RCC 7860 (cell line): Measurements from ENCODE around the gene ATP8A2.
A peak's percentile ranks its signal among the peaks of the same experiment; 100 is the strongest.

Experiments
- DNase-seq: peaks from one replicate; pipeline ENCODE4 v3.0.0-alpha.2; 2015; ENCODE audit warnings: low spot score
- FAIRE-seq: peaks from 2 replicates; lab custom pipeline; 2012; peaks lifted over from hg19 to GRCh38; lab: Jason Lieb, UNC

Gene ATP8A2

GRCh38 chr13:26019881-26020870, 648.4 kb downstream of the ATP8A2 start:
- peak; percentile 99 for DNase-seq
- peak; percentile 98 for FAIRE-seq

GRCh38 chr13:26020891-26021290, 649.1 kb downstream of the ATP8A2 start:
- DNase-seq (no peak), FAIRE-seq (no peak)

- FAIRE-seq (no peak), DNase-seq (peak; percentile 17)
Measured at GRCh38 chr13:26021516-26021915, 649.7 kb downstream of the ATP8A2 start.

- no peak for FAIRE-seq
- DNase-seq = no peak
Measured at GRCh38 chr13:26021956-26022355, 650.2 kb downstream of the ATP8A2 start.

GRCh38 chr13:26022538-26023292, 650.9 kb downstream of the ATP8A2 start:
- FAIRE-seq (peak; percentile 97), DNase-seq (peak; percentile 99)

GRCh38 chr13:26024558-26024957, 652.8 kb downstream of the ATP8A2 start:
- no peak for FAIRE-seq

GRCh38 chr13:26025196-26025595, 653.4 kb downstream of the ATP8A2 start:
- FAIRE-seq = no peak
- no peak for DNase-seq

More at GRCh38 chr13:26024558-26024957, 652.8 kb downstream of the ATP8A2 start:
- no peak for DNase-seq

GRCh38 chr13:26025771-26026170, 654.0 kb downstream of the ATP8A2 start:
- no peak for FAIRE-seq

GRCh38 chr13:26026211-26026610, 654.4 kb downstream of the ATP8A2 start:
- no peak for FAIRE-seq
- DNase-seq = no peak

More at GRCh38 chr13:26025771-26026170, 654.0 kb downstream of the ATP8A2 start:
- DNase-seq = no peak

- FAIRE-seq (no peak), DNase-seq (no peak)
Measured at GRCh38 chr13:26029581-26030136, 657.9 kb downstream of the ATP8A2 start.

GRCh38 chr13:26030331-26030730, 658.6 kb downstream of the ATP8A2 start:
- FAIRE-seq (no peak), DNase-seq (no peak)

GRCh38 chr13:26034018-26034417, 662.2 kb downstream of the ATP8A2 start:
- DNase-seq (no peak), FAIRE-seq (no peak)

GRCh38 chr13:26036383-26036782, 664.6 kb downstream of the ATP8A2 start:
- no peak for FAIRE-seq

GRCh38 chr13:26037302-26037701, 665.5 kb downstream of the ATP8A2 start:
- FAIRE-seq (no peak), DNase-seq (no peak)

More at GRCh38 chr13:26036383-26036782, 664.6 kb downstream of the ATP8A2 start:
- DNase-seq = peak; percentile 10

- FAIRE-seq = no peak
- no peak for DNase-seq
Measured at GRCh38 chr13:26038931-26039475, 667.2 kb downstream of the ATP8A2 start.

GRCh38 chr13:26041444-26041843, 669.7 kb downstream of the ATP8A2 start:
- FAIRE-seq = no peak

GRCh38 chr13:26042785-26043184, 671.0 kb downstream of the ATP8A2 start:
- FAIRE-seq (no peak), DNase-seq (no peak)

More at GRCh38 chr13:26041444-26041843, 669.7 kb downstream of the ATP8A2 start:
- DNase-seq = no peak

GRCh38 chr13:26045142-26045541, 673.4 kb downstream of the ATP8A2 start:
- no peak for DNase-seq
- no peak for FAIRE-seq

- no peak for FAIRE-seq
Measured at GRCh38 chr13:26046639-26047038, 674.9 kb downstream of the ATP8A2 start.

GRCh38 chr13:26047040-26047439, 675.3 kb downstream of the ATP8A2 start:
- no peak for DNase-seq
- no peak for FAIRE-seq

More at GRCh38 chr13:26046639-26047038, 674.9 kb downstream of the ATP8A2 start:
- no peak for DNase-seq

GRCh38 chr13:26048741-26049140, 677.0 kb downstream of the ATP8A2 start:
- FAIRE-seq (no peak), DNase-seq (no peak)
